Neural cell (in vitro differentiated cells): ENCODE data around the gene CDC42SE1. TPM values are rescaled to one million over a fixed set of nuclear protein-coding genes. Genes with fewer than 3 reads are reported as not detected.
A peak's percentile ranks its signal among the peaks of the same experiment; 100 is the strongest.

ENCODE experiments used
- H2AFZ ChIP-seq: fragments of 200-600, 300-800 bp; sonication (generic), shearing (Covaris generic); 2 replicates; pipeline ENCODE4 v1.6.0; 2014; ENCODE audit warnings: low read depth, mild to moderate bottlenecking, antibody characterized with exemption, low read length, moderate library complexity
- H3F3A ChIP-seq: fragments of 200-600 bp; shearing (Covaris generic); 2 replicates; pipeline ENCODE4 v1.6.1; 2016; ENCODE audit warnings: mild to moderate bottlenecking, moderate library complexity, mixed read lengths, antibody characterized with exemption, low read length; ENCODE audit not compliant: insufficient read depth, poor library complexity, severe bottlenecking
- H3K27ac ChIP-seq: fragments of 200-600, 300-800 bp; sonication (generic), shearing (Covaris generic); 2 replicates; pipeline ENCODE4 v1.5.1; 2014; ENCODE audit warnings: mild to moderate bottlenecking, low read length, moderate library complexity
- H3K27me3 ChIP-seq: fragments of 300-800, 200-600 bp; sonication (generic), shearing (Covaris generic); 2 replicates; pipeline ENCODE4 v1.6.0; 2014; ENCODE audit warnings: mild to moderate bottlenecking, low read depth, low read length, moderate library complexity; ENCODE audit not compliant: insufficient read depth
- H3K36me3 ChIP-seq: fragments of 300-800, 200-600 bp; sonication (generic), shearing (Covaris generic); 2 replicates; pipeline ENCODE4 v1.5.1; 2014; ENCODE audit warnings: mild to moderate bottlenecking, antibody characterized with exemption, low read length, moderate library complexity; ENCODE audit not compliant: insufficient read depth
- H3K4me2 ChIP-seq: fragments of 300-800, 200-600 bp; sonication (generic), shearing (Covaris generic); 2 replicates; pipeline ENCODE4 v1.6.0; 2014; ENCODE audit warnings: mild to moderate bottlenecking, low read length
- H3K4me3 ChIP-seq: fragments of 300-800, 200-600 bp; sonication (generic), shearing (Covaris generic); 2 replicates; pipeline ENCODE4 v1.5.1; 2014; ENCODE audit warnings: mild to moderate bottlenecking, low read length, moderate library complexity
- H3K79me2 ChIP-seq: fragments of 200-600 bp; shearing (Covaris generic); replicated peaks from 2 replicates; pipeline ENCODE4 v1.6.0; 2014; ENCODE audit warnings: mild to moderate bottlenecking, low read length, moderate library complexity; ENCODE audit not compliant: insufficient read depth
- H3K9ac ChIP-seq: fragments of 300-800, 200-600 bp; sonication (generic), shearing (Covaris generic); 2 replicates; pipeline ENCODE4 v1.6.1; 2016; ENCODE audit warnings: mild to moderate bottlenecking, low read length, mixed read lengths
- H3K9me2 ChIP-seq: fragments of 200-600 bp; shearing (Covaris generic); 2 replicates; pipeline ENCODE4 v1.6.1; 2016; ENCODE audit warnings: mild to moderate bottlenecking, low read length, mixed read lengths; ENCODE audit not compliant: insufficient read depth
- H3K9me3 ChIP-seq: fragments of 200-600, 300-800 bp; sonication (generic), shearing (Covaris generic); 2 replicates; pipeline ENCODE4 v1.6.1; 2016; ENCODE audit warnings: mild to moderate bottlenecking, mixed run types, low read length, moderate library complexity, mixed read lengths
- H4K20me1 ChIP-seq: fragments of 200-600 bp; shearing (Covaris generic); 2 replicates; pipeline ENCODE4 v1.6.1; 2016; ENCODE audit warnings: mild to moderate bottlenecking, mixed run types; ENCODE audit not compliant: insufficient read depth
- EP300 ChIP-seq: fragments of 450-650 bp; conservative IDR thresholded peaks from 2 replicates; pipeline ENCODE4 v1.6.1; 2014; ENCODE audit warnings: antibody characterized with exemption, mild to moderate bottlenecking, moderate library complexity; ENCODE audit not compliant: poor library complexity, severe bottlenecking
- EZH2 ChIP-seq: fragments of 200-600, 300-800 bp; shearing (Covaris generic), sonication (generic); IDR thresholded peaks from 2 replicates; pipeline ENCODE4 v1.6.1; 2014; ENCODE audit warnings: antibody characterized with exemption, low read length, borderline replicate concordance, mild to moderate bottlenecking; ENCODE audit not compliant: insufficient read depth, poor library complexity, severe bottlenecking
- MXI1 ChIP-seq: fragments of 450-650 bp; conservative IDR thresholded peaks from 2 replicates; pipeline ENCODE4 v1.6.1; 2014; ENCODE audit warnings: antibody characterized with exemption, mild to moderate bottlenecking; ENCODE audit not compliant: poor library complexity, severe bottlenecking
- POLR2AphosphoS5 ChIP-seq: IDR thresholded peaks from 2 replicates; pipeline ENCODE4 v1.6.1; 2012
- RAD21 ChIP-seq: fragments of 450-650 bp; conservative IDR thresholded peaks from 2 replicates; pipeline ENCODE4 v1.6.1; 2014; ENCODE audit warnings: antibody characterized with exemption, mild to moderate bottlenecking, moderate library complexity
- REST ChIP-seq: IDR thresholded peaks from 2 replicates; pipeline ENCODE4 v1.6.1; 2012; ENCODE audit warnings: borderline replicate concordance
- SMC3 ChIP-seq: fragments of 450-650 bp; conservative IDR thresholded peaks from 2 replicates; pipeline ENCODE4 v1.6.1; 2014; ENCODE audit warnings: antibody characterized with exemption, mild to moderate bottlenecking, moderate library complexity; ENCODE audit not compliant: poor library complexity
- TAF1 ChIP-seq: IDR thresholded peaks from 2 replicates; pipeline ENCODE4 v1.6.1; 2012; ENCODE audit warnings: low read depth
- polyA plus RNA-seq: library from polyadenylated mRNA; depleted of rRNA; stranded (reverse); fragments of >200 nt; gene quantifications from 2 replicates; pipeline ENCODE4 v1.2.3, GENCODE V29; 2014
- TF ChIP-seq, protein P1 (sequence below): fragments of 450-650 bp; IDR thresholded peaks from 2 replicates; pipeline ENCODE4 v1.5.1; 2014; ENCODE audit warnings: antibody characterized with exemption, mild to moderate bottlenecking, moderate library complexity; ENCODE audit not compliant: poor library complexity, severe bottlenecking

The CDC42SE1 gene
- polyA plus RNA-seq, 1 donor from 2014 or later, result 102 TPM

- peak within 1 kb of the TSS; percentile 62 for H3K9ac ChIP-seq
- no peaks in the 10 kb centered on the region for H3K36me3 ChIP-seq
- peaks cover 32% of the 10 kb centered on the region for H3K79me2 ChIP-seq
- peak within 1 kb of the TSS; percentile 48 for H2AFZ ChIP-seq
- H3K4me2 ChIP-seq, result peak within 1 kb of the TSS; percentile 74
- H3K4me3 ChIP-seq, result peak within 1 kb of the TSS; percentile 76
- H3F3A ChIP-seq, result no peaks in the 10 kb centered on the region
- peak; percentile 63 for TF ChIP-seq RAD21
- TF ChIP-seq POLR2AphosphoS5, result peak; percentile 73
- no peak for TF ChIP-seq EP300
- TF ChIP-seq, protein P1, sequence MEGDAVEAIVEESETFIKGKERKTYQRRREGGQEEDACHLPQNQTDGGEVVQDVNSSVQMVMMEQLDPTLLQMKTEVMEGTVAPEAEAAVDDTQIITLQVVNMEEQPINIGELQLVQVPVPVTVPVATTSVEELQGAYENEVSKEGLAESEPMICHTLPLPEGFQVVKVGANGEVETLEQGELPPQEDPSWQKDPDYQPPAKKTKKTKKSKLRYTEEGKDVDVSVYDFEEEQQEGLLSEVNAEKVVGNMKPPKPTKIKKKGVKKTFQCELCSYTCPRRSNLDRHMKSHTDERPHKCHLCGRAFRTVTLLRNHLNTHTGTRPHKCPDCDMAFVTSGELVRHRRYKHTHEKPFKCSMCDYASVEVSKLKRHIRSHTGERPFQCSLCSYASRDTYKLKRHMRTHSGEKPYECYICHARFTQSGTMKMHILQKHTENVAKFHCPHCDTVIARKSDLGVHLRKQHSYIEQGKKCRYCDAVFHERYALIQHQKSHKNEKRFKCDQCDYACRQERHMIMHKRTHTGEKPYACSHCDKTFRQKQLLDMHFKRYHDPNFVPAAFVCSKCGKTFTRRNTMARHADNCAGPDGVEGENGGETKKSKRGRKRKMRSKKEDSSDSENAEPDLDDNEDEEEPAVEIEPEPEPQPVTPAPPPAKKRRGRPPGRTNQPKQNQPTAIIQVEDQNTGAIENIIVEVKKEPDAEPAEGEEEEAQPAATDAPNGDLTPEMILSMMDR, result peak; percentile 74
- peak; percentile 24 for TF ChIP-seq TAF1
- TF ChIP-seq REST, result peak; percentile 45
- TF ChIP-seq MXI1, result peak; percentile 53
- no peak for TF ChIP-seq EZH2
- peak; percentile 50 for TF ChIP-seq SMC3
- H3K9me3 ChIP-seq, result no peaks in the 10 kb centered on the region
- no peaks in the 10 kb centered on the region for H3K9me2 ChIP-seq
- no peaks in the 10 kb centered on the region for H3K27me3 ChIP-seq
- H4K20me1 ChIP-seq, result no peaks in the 10 kb centered on the region
- peak within 1 kb of the TSS; percentile 75 for H3K27ac ChIP-seq
Measured at GRCh38 chr1:151006327-151007052, 52.9 kb downstream of the CDC42SE1 start, which contains the start of gene MINDY1. MINDY1 (minus strand) TSS chr1:151006902; CDS start chr1:151002617, 4,285 bp downstream.

DNA sequence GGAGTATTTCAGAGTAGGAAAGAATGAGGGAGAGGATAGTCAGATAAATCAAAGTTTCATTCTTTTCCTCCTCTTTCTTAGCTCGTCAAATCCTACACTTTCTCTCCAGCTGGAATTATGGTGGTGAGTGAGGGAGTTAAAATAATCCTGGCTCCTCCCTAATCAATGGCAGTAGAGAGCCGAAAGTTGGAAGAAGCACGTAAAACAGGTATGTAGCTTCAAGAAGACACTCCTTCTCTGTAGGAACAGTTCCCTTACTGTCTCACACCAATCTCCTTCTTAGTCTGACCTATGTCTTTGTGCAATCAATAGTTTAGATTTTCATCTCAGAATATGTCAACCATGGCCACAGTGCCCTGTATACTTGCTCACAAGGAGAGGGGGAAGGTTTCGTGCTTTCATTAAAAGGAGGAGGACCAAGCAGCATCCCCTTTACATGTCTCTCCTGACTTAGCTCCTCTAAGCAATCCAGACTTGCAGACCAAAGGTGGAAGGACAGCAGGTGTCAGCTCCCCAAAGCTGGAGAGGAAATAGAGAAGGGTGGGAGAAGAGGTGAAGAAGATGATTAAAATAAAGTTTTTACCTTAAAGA, 53.6 kb downstream of the CDC42SE1 start:
- H3K9ac ChIP-seq, result peak overlapping the region; percentile 62
- H3K9me2 ChIP-seq, result no peaks in the 10 kb centered on the region
- H2AFZ ChIP-seq, result peak overlapping the region; percentile 48
- H3K27me3 ChIP-seq, result no peaks in the 10 kb centered on the region
- peak overlapping the region; percentile 68 for H3K4me3 ChIP-seq
- H3K36me3 ChIP-seq, result no peaks in the 10 kb centered on the region
- no peaks in the 10 kb centered on the region for H3K9me3 ChIP-seq
- no peak for TF ChIP-seq MXI1
- no peak for TF ChIP-seq TAF1
- TF ChIP-seq EZH2, result no peak
- no peak for TF ChIP-seq EP300
- TF ChIP-seq SMC3, result no peak
- no peak for TF ChIP-seq POLR2AphosphoS5
- TF ChIP-seq RAD21, result no peak
- H3K79me2 ChIP-seq, result peaks cover 32% of the 10 kb centered on the region
- no peaks in the 10 kb centered on the region for H3F3A ChIP-seq
- H4K20me1 ChIP-seq, result no peaks in the 10 kb centered on the region
- peak overlapping the region; percentile 75 for H3K27ac ChIP-seq
- H3K4me2 ChIP-seq, result peak overlapping the region; percentile 74
